Lower leg skin (tissue), 3 donors: ENCODE data around the gene GNG4.

Experiments
- POLR2A ChIP-seq, 2 donors: fragments of 450-650 bp; IDR thresholded peaks; one replicate each; pipeline ENCODE4 v1.6.1; 2016 to 2017; ENCODE audit warnings: antibody characterized with exemption in 2 of 2, mild to moderate bottlenecking in 1 of 2, moderate library complexity in 1 of 2
- TF ChIP-seq, protein P1 (sequence below), 3 donors: fragments of 450-650 bp; IDR thresholded peaks; one replicate each; pipeline ENCODE4 v1.5.1; 2016; ENCODE audit warnings: antibody characterized with exemption in 3 of 3, mild to moderate bottlenecking in 3 of 3, moderate library complexity in 2 of 3

DNA sequence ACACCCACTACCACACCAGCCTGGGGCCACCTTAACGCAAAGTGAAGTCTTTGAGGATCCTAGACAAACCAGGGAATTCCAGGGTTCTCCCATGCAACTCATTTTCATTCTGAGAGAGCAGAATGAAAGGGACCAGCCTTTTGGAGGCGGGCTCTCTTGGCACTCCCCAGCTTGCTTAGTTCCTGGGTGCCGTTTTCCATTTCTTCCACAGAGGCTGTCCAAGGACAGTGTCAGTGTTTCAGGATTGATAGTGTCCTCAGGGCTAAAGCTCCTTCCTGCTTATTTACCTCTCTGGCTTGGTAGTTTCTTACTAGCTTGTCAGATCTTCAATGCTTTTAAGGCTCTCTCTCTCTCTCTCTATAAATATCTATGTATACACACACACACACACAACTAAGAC lies 30.1 kb upstream of the GNG4 start:
- TF ChIP-seq, protein P1, sequence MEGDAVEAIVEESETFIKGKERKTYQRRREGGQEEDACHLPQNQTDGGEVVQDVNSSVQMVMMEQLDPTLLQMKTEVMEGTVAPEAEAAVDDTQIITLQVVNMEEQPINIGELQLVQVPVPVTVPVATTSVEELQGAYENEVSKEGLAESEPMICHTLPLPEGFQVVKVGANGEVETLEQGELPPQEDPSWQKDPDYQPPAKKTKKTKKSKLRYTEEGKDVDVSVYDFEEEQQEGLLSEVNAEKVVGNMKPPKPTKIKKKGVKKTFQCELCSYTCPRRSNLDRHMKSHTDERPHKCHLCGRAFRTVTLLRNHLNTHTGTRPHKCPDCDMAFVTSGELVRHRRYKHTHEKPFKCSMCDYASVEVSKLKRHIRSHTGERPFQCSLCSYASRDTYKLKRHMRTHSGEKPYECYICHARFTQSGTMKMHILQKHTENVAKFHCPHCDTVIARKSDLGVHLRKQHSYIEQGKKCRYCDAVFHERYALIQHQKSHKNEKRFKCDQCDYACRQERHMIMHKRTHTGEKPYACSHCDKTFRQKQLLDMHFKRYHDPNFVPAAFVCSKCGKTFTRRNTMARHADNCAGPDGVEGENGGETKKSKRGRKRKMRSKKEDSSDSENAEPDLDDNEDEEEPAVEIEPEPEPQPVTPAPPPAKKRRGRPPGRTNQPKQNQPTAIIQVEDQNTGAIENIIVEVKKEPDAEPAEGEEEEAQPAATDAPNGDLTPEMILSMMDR (IDR thresholded peaks at IDR 0.05): no peak
- no peak for TF ChIP-seq POLR2A (IDR thresholded peaks at IDR 0.05)
